ENCODE measurements around the gene MRPS15. TPM values are rescaled to one million over a fixed set of nuclear protein-coding genes. Genes with fewer than 3 reads are reported as not detected.
A peak's percentile ranks its signal among the peaks of the same experiment; 100 is the strongest.

Gene MRPS15
- total and polyA plus RNA-seq, 2 of the 13 experiments (the other 11 are each of a cell fraction or from before 2014, with no cell fraction given): 59.0 to 113 TPM

DNA sequence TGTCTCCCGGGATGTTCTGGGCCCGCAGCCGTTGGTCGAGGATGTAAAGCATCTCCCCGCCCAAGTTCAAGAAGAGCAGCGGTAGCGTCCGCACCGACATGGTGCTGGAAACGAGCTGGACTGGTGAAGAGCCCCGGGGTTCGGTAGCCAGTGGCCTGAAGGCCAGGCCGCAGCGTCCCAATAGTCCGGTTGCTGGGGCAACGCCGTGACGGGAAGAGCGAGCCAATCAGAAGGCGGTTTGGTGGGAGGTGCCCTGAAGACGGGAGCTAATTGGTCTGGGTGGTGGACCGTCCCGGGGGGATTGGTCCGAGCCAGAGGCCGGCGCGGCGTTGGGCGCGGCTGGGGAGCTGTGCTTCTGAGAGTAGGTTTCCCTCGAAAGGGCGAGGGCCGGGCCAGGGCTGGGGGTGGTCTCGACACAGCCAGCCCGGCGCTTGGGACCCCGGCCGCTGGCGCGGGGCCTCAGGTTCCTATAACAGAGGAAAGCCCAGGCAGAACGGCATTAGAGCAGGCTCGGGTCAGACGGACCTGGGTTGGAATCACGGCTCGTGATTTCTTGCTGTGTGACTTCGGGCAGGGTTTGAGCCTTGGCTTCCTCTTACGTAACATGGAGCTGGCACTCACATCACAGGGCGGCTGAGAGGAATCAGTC is 13.8 kb downstream of the MRPS15 start, which contains the start of gene OSCP1 (continued):
- TF ChIP-seq ZNF552 (CRISPR knock-in tag; IDR thresholded peaks at IDR 0.05; ENCODE audit: borderline replicate concordance): no peak
- TF ChIP-seq FLYWCH1 (CRISPR knock-in tag; IDR thresholded peaks at IDR 0.05): no peak
- no peak for TF ChIP-seq FOSL1 (CRISPR knock-in tag; IDR thresholded peaks at IDR 0.05; ENCODE audit: borderline replicate concordance)
- TF ChIP-seq ZNF850 (CRISPR knock-in tag; conservative IDR thresholded peaks at IDR 0.05): no peak
- TF ChIP-seq NR2C2 (CRISPR knock-in tag; IDR thresholded peaks at IDR 0.05; ENCODE audit: borderline replicate concordance): no peak
- TF ChIP-seq, protein P1, sequence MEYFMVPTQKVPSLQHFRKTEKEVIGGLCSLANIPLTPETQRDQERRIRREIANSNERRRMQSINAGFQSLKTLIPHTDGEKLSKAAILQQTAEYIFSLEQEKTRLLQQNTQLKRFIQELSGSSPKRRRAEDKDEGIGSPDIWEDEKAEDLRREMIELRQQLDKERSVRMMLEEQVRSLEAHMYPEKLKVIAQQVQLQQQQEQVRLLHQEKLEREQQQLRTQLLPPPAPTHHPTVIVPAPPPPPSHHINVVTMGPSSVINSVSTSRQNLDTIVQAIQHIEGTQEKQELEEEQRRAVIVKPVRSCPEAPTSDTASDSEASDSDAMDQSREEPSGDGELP (IDR thresholded peaks at IDR 0.05; ENCODE audit: borderline replicate concordance, low read depth): no peak
- TF ChIP-seq ZNF143 (CRISPR knock-in tag; IDR thresholded peaks at IDR 0.05): 0 out of 2 replicates have a peak, but pooled peaks have one; percentile 21
- TF ChIP-seq CREB1 (IDR thresholded peaks at IDR 0.05): peak; percentile 30; the same call in 1 of the 2 replicates
- no peak for TF ChIP-seq CREB1 (CRISPR knock-in tag; IDR thresholded peaks at IDR 0.05)
- TF ChIP-seq ETV6 (CRISPR knock-in tag; conservative IDR thresholded peaks at IDR 0.05): no peak
- TF ChIP-seq NR2F1 (CRISPR knock-in tag; IDR thresholded peaks at IDR 0.05): no peak
- no peak for TF ChIP-seq MLLT10 (CRISPR knock-in tag; IDR thresholded peaks at IDR 0.05)
- TF ChIP-seq BHLHE40 (IDR thresholded peaks at IDR 0.05; ENCODE audit: low read length): no peak
- TF ChIP-seq NFIB (CRISPR knock-in tag; IDR thresholded peaks at IDR 0.05; ENCODE audit: borderline replicate concordance): no peak
- TF ChIP-seq, protein P2, sequence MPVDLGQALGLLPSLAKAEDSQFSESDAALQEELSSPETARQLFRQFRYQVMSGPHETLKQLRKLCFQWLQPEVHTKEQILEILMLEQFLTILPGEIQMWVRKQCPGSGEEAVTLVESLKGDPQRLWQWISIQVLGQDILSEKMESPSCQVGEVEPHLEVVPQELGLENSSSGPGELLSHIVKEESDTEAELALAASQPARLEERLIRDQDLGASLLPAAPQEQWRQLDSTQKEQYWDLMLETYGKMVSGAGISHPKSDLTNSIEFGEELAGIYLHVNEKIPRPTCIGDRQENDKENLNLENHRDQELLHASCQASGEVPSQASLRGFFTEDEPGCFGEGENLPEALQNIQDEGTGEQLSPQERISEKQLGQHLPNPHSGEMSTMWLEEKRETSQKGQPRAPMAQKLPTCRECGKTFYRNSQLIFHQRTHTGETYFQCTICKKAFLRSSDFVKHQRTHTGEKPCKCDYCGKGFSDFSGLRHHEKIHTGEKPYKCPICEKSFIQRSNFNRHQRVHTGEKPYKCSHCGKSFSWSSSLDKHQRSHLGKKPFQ (CRISPR knock-in tag; IDR thresholded peaks at IDR 0.05; ENCODE audit: insufficient replicate concordance): peak; percentile 45
- peak; percentile 80; the same call in 1 of the 2 replicates for TF ChIP-seq ARNT2 (CRISPR knock-in tag; IDR thresholded peaks at IDR 0.05; ENCODE audit: low read depth)
- no peak for TF ChIP-seq FOXP1 (IDR thresholded peaks at IDR 0.05)
- TF ChIP-seq FOXP1 (CRISPR knock-in tag; IDR thresholded peaks at IDR 0.05): no peak
- TF ChIP-seq ZNF83 (CRISPR knock-in tag; IDR thresholded peaks at IDR 0.05; ENCODE audit: borderline replicate concordance): peak; percentile 59; the same call in 1 of the 2 replicates
- TF ChIP-seq, protein P3, sequence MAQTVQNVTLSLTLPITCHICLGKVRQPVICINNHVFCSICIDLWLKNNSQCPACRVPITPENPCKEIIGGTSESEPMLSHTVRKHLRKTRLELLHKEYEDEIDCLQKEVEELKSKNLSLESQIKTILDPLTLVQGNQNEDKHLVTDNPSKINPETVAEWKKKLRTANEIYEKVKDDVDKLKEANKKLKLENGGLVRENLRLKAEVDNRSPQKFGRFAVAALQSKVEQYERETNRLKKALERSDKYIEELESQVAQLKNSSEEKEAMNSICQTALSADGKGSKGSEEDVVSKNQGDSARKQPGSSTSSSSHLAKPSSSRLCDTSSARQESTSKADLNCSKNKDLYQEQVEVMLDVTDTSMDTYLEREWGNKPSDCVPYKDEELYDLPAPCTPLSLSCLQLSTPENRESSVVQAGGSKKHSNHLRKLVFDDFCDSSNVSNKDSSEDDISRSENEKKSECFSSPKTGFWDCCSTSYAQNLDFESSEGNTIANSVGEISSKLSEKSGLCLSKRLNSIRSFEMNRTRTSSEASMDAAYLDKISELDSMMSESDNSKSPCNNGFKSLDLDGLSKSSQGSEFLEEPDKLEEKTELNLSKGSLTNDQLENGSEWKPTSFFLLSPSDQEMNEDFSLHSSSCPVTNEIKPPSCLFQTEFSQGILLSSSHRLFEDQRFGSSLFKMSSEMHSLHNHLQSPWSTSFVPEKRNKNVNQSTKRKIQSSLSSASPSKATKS (CRISPR knock-in tag; IDR thresholded peaks at IDR 0.05): no peak
- no peak for TF ChIP-seq ZNF780A (CRISPR knock-in tag; IDR thresholded peaks at IDR 0.05)
- TF ChIP-seq GTF3A (CRISPR knock-in tag; conservative IDR thresholded peaks at IDR 0.05): no peak
- TF ChIP-seq, protein P4, sequence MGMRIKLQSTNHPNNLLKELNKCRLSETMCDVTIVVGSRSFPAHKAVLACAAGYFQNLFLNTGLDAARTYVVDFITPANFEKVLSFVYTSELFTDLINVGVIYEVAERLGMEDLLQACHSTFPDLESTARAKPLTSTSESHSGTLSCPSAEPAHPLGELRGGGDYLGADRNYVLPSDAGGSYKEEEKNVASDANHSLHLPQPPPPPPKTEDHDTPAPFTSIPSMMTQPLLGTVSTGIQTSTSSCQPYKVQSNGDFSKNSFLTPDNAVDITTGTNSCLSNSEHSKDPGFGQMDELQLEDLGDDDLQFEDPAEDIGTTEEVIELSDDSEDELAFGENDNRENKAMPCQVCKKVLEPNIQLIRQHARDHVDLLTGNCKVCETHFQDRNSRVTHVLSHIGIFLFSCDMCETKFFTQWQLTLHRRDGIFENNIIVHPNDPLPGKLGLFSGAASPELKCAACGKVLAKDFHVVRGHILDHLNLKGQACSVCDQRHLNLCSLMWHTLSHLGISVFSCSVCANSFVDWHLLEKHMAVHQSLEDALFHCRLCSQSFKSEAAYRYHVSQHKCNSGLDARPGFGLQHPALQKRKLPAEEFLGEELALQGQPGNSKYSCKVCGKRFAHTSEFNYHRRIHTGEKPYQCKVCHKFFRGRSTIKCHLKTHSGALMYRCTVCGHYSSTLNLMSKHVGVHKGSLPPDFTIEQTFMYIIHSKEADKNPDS (CRISPR knock-in tag; IDR thresholded peaks at IDR 0.05): no peak
- peak; percentile 68; the same call in 1 of the 2 replicates for TF ChIP-seq KLF15 (CRISPR knock-in tag; IDR thresholded peaks at IDR 0.05; ENCODE audit: borderline replicate concordance)
- TF ChIP-seq ZNF282 (IDR thresholded peaks at IDR 0.05; ENCODE audit: partially characterized antibody): no peak

All from HepG2 (cell line).